Stomach (tissue), 9 donors: Measurements from ENCODE around the gene UBR1. TPM values are rescaled to one million over a fixed set of nuclear protein-coding genes. Genes with fewer than 3 reads are reported as not detected.

Experiments used
- DNase-seq, 2 donors: peaks; one replicate each; pipeline versions ENCODE4 v3.0.0 to v3.0.0-alpha.2; 2013 to 2019
- H3K27ac ChIP-seq, 5 donors: fragments of 200-600 bp in 4 of 5; sonication (generic) in 4 of 5; one replicate each; pipeline ENCODE4 v1.5.1; 2013 to 2019; ENCODE audit warnings: mild to moderate bottlenecking in 1 of 5, moderate library complexity in 1 of 5
- H3K27me3 ChIP-seq, 3 donors: fragments of 200-600 bp; sonication (generic); one replicate each; pipeline ENCODE4 v1.5.1; 2017 to 2019; ENCODE audit warnings: mixed run types in 1 of 3
- H3K36me3 ChIP-seq, 4 donors: fragments of 200-600 bp; sonication (generic); 1 replicate in 3 of 4; 2 replicates in 1 of 4; pipeline ENCODE4 v1.5.1; 2016 to 2019
- H3K4me1 ChIP-seq, 4 donors: fragments of 200-600 bp; sonication (generic); one replicate each; pipeline ENCODE4 v1.5.1; 2016 to 2019
- H3K4me3 ChIP-seq, 4 donors: fragments of 200-600 bp; sonication (generic) in 3 of 4; one replicate each; pipeline ENCODE4 v1.5.1; 2016 to 2019; ENCODE audit warnings: mild to moderate bottlenecking in 1 of 4
- H3K9me3 ChIP-seq, 4 donors: fragments of 200-600 bp; sonication (generic); one replicate each; pipeline ENCODE4 v1.5.1; 2016 to 2019
- CTCF ChIP-seq, 7 experiments: fragments of 450-650 bp in 4 of 7; fragments of 200-600 bp in 3 of 7; sonication (generic) in 3 of 7; IDR thresholded peaks; one replicate each; pipeline ENCODE4 v1.5.1; 2016 to 2019; ENCODE audit warnings: antibody characterized with exemption in 7 of 7, control low read depth in 2 of 7, mild to moderate bottlenecking in 1 of 7
- EP300 ChIP-seq: sonication (generic); formaldehyde crosslinking; IDR thresholded peaks from one replicate; pipeline ENCODE4 v1.6.1; 2017; ENCODE audit warnings: antibody characterized with exemption
- POLR2A ChIP-seq, 4 donors: fragments of 450-650 bp; IDR thresholded peaks; one replicate each; pipeline ENCODE4 v1.6.1; 2016; ENCODE audit warnings: antibody characterized with exemption in 4 of 4, control low read depth in 2 of 4, mild to moderate bottlenecking in 1 of 4, moderate library complexity in 1 of 4
- POLR2AphosphoS5 ChIP-seq, 3 donors: sonication (generic); formaldehyde crosslinking; IDR thresholded peaks; one replicate each; pipeline ENCODE4 v1.6.1; 2016; ENCODE audit warnings: antibody characterized with exemption in 3 of 3
- WGBS, 5 donors: extraction: QIAGEN DNeasy Blood & Tissue Kit in 3 of 5; methylation state at CpG; one replicate each; pipeline versions ENCODE4 v1.1.5 to v1.1.7; 2013 to 2018; 5-methylcytosine and 5-hydroxymethylcytosine counted together
- intact Hi-C: fragments of 100-400 bp; cut with DNase I; formaldehyde crosslinking; loops from one replicate; pipeline ENCODE4 v1.15.1; 2023; ENCODE audit warnings: low total_unique reads
- polyA plus RNA-seq, 3 donors: library from polyadenylated mRNA; stranded (reverse); fragments of 200-250 nt; gene quantifications; one replicate each; pipeline ENCODE4 v1.2.3, GENCODE V29; 2013
- total RNA-seq, 5 donors: library from RNA; depleted of rRNA; stranded (reverse); fragments of >200 nt; gene quantifications; one replicate each; pipeline versions ENCODE4 v1.1.0 to v1.2.3, GENCODE V29; 2014 to 2016
- donor health status: healthy with polysubstance abuse.
- donor health status: Bipolar disorder and iron deficiency.
- donor health status: healthy.

UBR1 gene
- total and polyA plus RNA-seq, 8 donors, result 3.1 to 124 (median 12.3) TPM

GRCh38 chr15:43093026-43093425 lies 12.8 kb downstream of the UBR1 start:
- peak in 1 of 2 donors; percentile 6 for DNase-seq
- no peak overlapping the region for H3K4me3 ChIP-seq
- H3K4me1 ChIP-seq, result peaks cover 8 to 44% (median 32%) of the 10 kb centered on the region in 4 donors
- no peaks in the 10 kb centered on the region for H3K9me3 ChIP-seq
- H3K27me3 ChIP-seq, result no peaks in the 10 kb centered on the region
- TF ChIP-seq CTCF (IDR thresholded peaks at IDR 0.05), result no peak
- no peak for TF ChIP-seq POLR2A (IDR thresholded peaks at IDR 0.05)
- TF ChIP-seq POLR2AphosphoS5 (IDR thresholded peaks at IDR 0.05), result no peak
- TF ChIP-seq EP300, result no peak
- intact Hi-C loops, result no loop called here
- peak overlapping the region in 2 of 5 donors; percentile 45 to 55 for H3K27ac ChIP-seq
- WGBS, 5 donors, result 79 to 92% (median 83%) methylated on average over 1 of the region's 1 CpG
- peaks cover 0 to 17% (median 7%) of the 10 kb centered on the region in 4 donors for H3K36me3 ChIP-seq

- H3K9me3 ChIP-seq, result no peaks in the 10 kb centered on the region
- intact Hi-C loops, result no loop called here
- H3K27ac ChIP-seq, result peak overlapping the region in 1 of 5 donors; percentile 45
- TF ChIP-seq POLR2A (IDR thresholded peaks at IDR 0.05) (no peak), EP300 (no peak), POLR2AphosphoS5 (IDR thresholded peaks at IDR 0.05) (no peak), CTCF (IDR thresholded peaks at IDR 0.05) (no peak)
- no peaks in the 10 kb centered on the region for H3K27me3 ChIP-seq
- no peak for DNase-seq
- peaks cover 0 to 14% (median 4%) of the 10 kb centered on the region in 4 donors for H3K36me3 ChIP-seq
- WGBS, 5 donors, result 95 to 100% (median 97%) methylated on average over 4 of the region's 4 CpGs
- no peak overlapping the region for H3K4me3 ChIP-seq
- peaks cover 8 to 44% (median 32%) of the 10 kb centered on the region in 4 donors for H3K4me1 ChIP-seq
Observed at GRCh38 chr15:43091859-43092258, 14.0 kb downstream of the UBR1 start.

- H3K4me3 ChIP-seq, result no peak overlapping the region
- no peaks in the 10 kb centered on the region for H3K27me3 ChIP-seq
- no peak for DNase-seq
- peaks cover 3 to 52% (median 44%) of the 10 kb centered on the region in 4 donors for H3K36me3 ChIP-seq
- H3K27ac ChIP-seq, result peak overlapping the region in 2 of 5 donors; percentile 9 to 35
- H3K4me1 ChIP-seq, result peaks cover 0 to 29% (median 4%) of the 10 kb centered on the region in 4 donors
- TF ChIP-seq POLR2A (IDR thresholded peaks at IDR 0.05), result no peak
- TF ChIP-seq CTCF (IDR thresholded peaks at IDR 0.05), result no peak
- TF ChIP-seq POLR2AphosphoS5 (IDR thresholded peaks at IDR 0.05), result no peak
- no peak for TF ChIP-seq EP300
- H3K9me3 ChIP-seq, result no peaks in the 10 kb centered on the region
- WGBS, 5 donors, result 40 to 68% (median 46%) methylated on average over 1 of the region's 1 CpG
- intact Hi-C loops, result no loop called here
Observed at GRCh38 chr15:43086551-43086950, 19.3 kb downstream of the UBR1 start.

- Histone ChIP-seq H3K27ac (peak overlapping the region in 1 of 5 donors; percentile 38), H3K4me3 (no peak overlapping the region), H3K36me3 (peaks cover 3 to 55% (median 49%) of the 10 kb centered on the region in 4 donors), H3K9me3 (no peaks in the 10 kb centered on the region), H3K4me1 (peaks cover 0 to 29% (median 4%) of the 10 kb centered on the region in 4 donors), H3K27me3 (no peaks in the 10 kb centered on the region)
- TF ChIP-seq EP300 (no peak), CTCF (IDR thresholded peaks at IDR 0.05) (no peak), POLR2AphosphoS5 (IDR thresholded peaks at IDR 0.05) (no peak), POLR2A (IDR thresholded peaks at IDR 0.05) (no peak)
- intact Hi-C loops, result no loop called here
- no peak for DNase-seq
Observed at GRCh38 chr15:43085921-43086320, 19.9 kb downstream of the UBR1 start.
